ENCODE measurements around the gene CFP.

GRCh38 chrX:47674776-47675175 lies 45.0 kb upstream of the CFP start:
- no peak for TF ChIP-seq POLR2A (IDR thresholded peaks at IDR 0.05)
- TF ChIP-seq CTCF (IDR thresholded peaks at IDR 0.05) = no peak
